GM19395 (cell line): ENCODE measurements around the gene IPO8.
"Not testable (repeated sequence)": the region's sequence is repeated elsewhere in the genome, so short reads cannot be mapped to it uniquely, and the experiment has no call there.

ENCODE experiments used
- ATAC-seq: cut with Tn5 transposase; IDR thresholded peaks from one replicate; pipeline ENCODE4 v1.9.1; 2021; ENCODE audit warnings: mild to moderate bottlenecking, moderate library complexity; ENCODE audit not compliant: unreplicated experiment

Gene IPO8

GRCh38 chr12:30610718-30611117 is 85.0 kb downstream of the IPO8 start:
- no peak for ATAC-seq

GRCh38 chr12:30609819-30610218 is 85.8 kb downstream of the IPO8 start:
- ATAC-seq: not testable (repeated sequence)

GRCh38 chr12:30604302-30604701 is 91.4 kb downstream of the IPO8 start:
- not testable (repeated sequence) for ATAC-seq

- no peak for ATAC-seq
Measured at GRCh38 chr12:30603129-30603528, 92.5 kb downstream of the IPO8 start.

GRCh38 chr12:30602678-30603077 is 93.0 kb downstream of the IPO8 start:
- no peak for ATAC-seq

GRCh38 chr12:30599608-30600007 is 96.1 kb downstream of the IPO8 start:
- ATAC-seq: no peak

- ATAC-seq: no peak
Measured at GRCh38 chr12:30598889-30599288, 96.8 kb downstream of the IPO8 start.

- no peak for ATAC-seq
Measured at GRCh38 chr12:30595742-30596141, 99.9 kb downstream of the IPO8 start.

- no peak for ATAC-seq
Measured at GRCh38 chr12:30594509-30594908, 101.2 kb downstream of the IPO8 start.

- not testable (repeated sequence) for ATAC-seq
Measured at GRCh38 chr12:30588572-30588971, 107.1 kb downstream of the IPO8 start.

GRCh38 chr12:30587782-30588181 is 107.9 kb downstream of the IPO8 start:
- ATAC-seq: no peak

- no peak for ATAC-seq
Measured at GRCh38 chr12:30585877-30586276, 109.8 kb downstream of the IPO8 start.

GRCh38 chr12:30582943-30583342 is 112.7 kb downstream of the IPO8 start:
- ATAC-seq: no peak

- ATAC-seq: no peak
Measured at GRCh38 chr12:30580344-30580743, 115.3 kb downstream of the IPO8 start.
